NCI-H2081 (cell line): ENCODE results near the gene CDHR1.
A peak's percentile ranks its signal among the peaks of the same experiment; 100 is the strongest.
"Not testable (repeated sequence)": the region's sequence is repeated elsewhere in the genome, so short reads cannot be mapped to it uniquely, and the experiment has no call there.

Experiments used
- DNase-seq, 2 experiments: peaks; one replicate each; lab custom pipeline; 2025; lab: John Stamatoyannopoulos, UW

The CDHR1 gene

GRCh38 chr10:84194424-84195043 lies at the start of gene CDHR1:
TSS of gene CDHR1 (plus strand) at chr10:84194537. CDS start at chr10:84194761, 224 bp downstream.
- DNase-seq, result peak in 1 of 2 experiments; percentile 21

GRCh38 chr10:84147347-84147746 lies 47.0 kb upstream of the CDHR1 start:
- no peak for DNase-seq

GRCh38 chr10:84148006-84148597 lies 46.2 kb upstream of the CDHR1 start:
- DNase-seq, result peak in 1 of 2 experiments; percentile 26

- no peak for DNase-seq
These were observed 44.5 kb upstream of the CDHR1 start for GRCh38 chr10:84149854-84150253.

GRCh38 chr10:84152769-84153168 lies 41.6 kb upstream of the CDHR1 start:
- DNase-seq, result peak in 1 of 2 experiments; percentile 13

- DNase-seq, result no peak
These were observed 38.8 kb upstream of the CDHR1 start for GRCh38 chr10:84155521-84155920.

GRCh38 chr10:84156009-84156408 lies 38.3 kb upstream of the CDHR1 start:
- no peak for DNase-seq

- DNase-seq, result no peak
These were observed 37.6 kb upstream of the CDHR1 start for GRCh38 chr10:84156768-84157167.

- DNase-seq, result no peak
These were observed 36.3 kb upstream of the CDHR1 start for GRCh38 chr10:84158061-84158460.

- no peak for DNase-seq
These were observed 35.8 kb upstream of the CDHR1 start for GRCh38 chr10:84158550-84158949.

GRCh38 chr10:84159076-84159685 lies 35.2 kb upstream of the CDHR1 start:
- DNase-seq, result no peak

GRCh38 chr10:84160663-84161362 lies 33.5 kb upstream of the CDHR1 start:
- no peak for DNase-seq

GRCh38 chr10:84163996-84164395 lies 30.3 kb upstream of the CDHR1 start:
- no peak for DNase-seq

- no peak for DNase-seq
These were observed 29.9 kb upstream of the CDHR1 start for GRCh38 chr10:84164442-84164841.

GRCh38 chr10:84166620-84167288 lies 27.6 kb upstream of the CDHR1 start:
- no peak for DNase-seq

- not testable (repeated sequence) for DNase-seq
These were observed 27.1 kb upstream of the CDHR1 start for GRCh38 chr10:84167289-84167653.

- DNase-seq, result not testable (repeated sequence)
These were observed 26.0 kb upstream of the CDHR1 start for GRCh38 chr10:84168382-84168781.

- not testable (repeated sequence) for DNase-seq
These were observed 23.1 kb upstream of the CDHR1 start for GRCh38 chr10:84171237-84171636.

GRCh38 chr10:84171700-84172466 lies 22.5 kb upstream of the CDHR1 start:
- not testable (repeated sequence) for DNase-seq

GRCh38 chr10:84172467-84173356 lies 21.6 kb upstream of the CDHR1 start:
- no peak for DNase-seq
